GM06990 (cell line): ENCODE data around the gene TLCD2.

Experiments
- DNase-seq: peaks from one replicate; pipeline ENCODE4 v3.0.0-alpha.2; 2011; ENCODE audit not compliant: insufficient read length; ENCODE audit errors: extremely low read depth
- H3K27me3 ChIP-seq: replicated peaks from 2 replicates; pipeline ENCODE4 v1.6.0; 2011; ENCODE audit warnings: low read length; ENCODE audit not compliant: control insufficient read depth, insufficient read depth
- H3K36me3 ChIP-seq: 2 replicates; pipeline ENCODE4 v1.5.1; 2011; ENCODE audit warnings: low read length; ENCODE audit not compliant: control insufficient read depth, insufficient read depth
- H3K4me3 ChIP-seq: replicated peaks from 2 replicates; pipeline ENCODE4 v1.5.1; 2011; ENCODE audit warnings: low read depth, mild to moderate bottlenecking, control low read depth, low read length
- TF ChIP-seq, protein P1 (sequence below): IDR thresholded peaks from 2 replicates; pipeline ENCODE4 v1.5.1; 2011; ENCODE audit warnings: low read length, control low read depth, mild to moderate bottlenecking, inconsistent platforms; ENCODE audit not compliant: insufficient read depth, poor library complexity, severe bottlenecking

Gene TLCD2

DNA sequence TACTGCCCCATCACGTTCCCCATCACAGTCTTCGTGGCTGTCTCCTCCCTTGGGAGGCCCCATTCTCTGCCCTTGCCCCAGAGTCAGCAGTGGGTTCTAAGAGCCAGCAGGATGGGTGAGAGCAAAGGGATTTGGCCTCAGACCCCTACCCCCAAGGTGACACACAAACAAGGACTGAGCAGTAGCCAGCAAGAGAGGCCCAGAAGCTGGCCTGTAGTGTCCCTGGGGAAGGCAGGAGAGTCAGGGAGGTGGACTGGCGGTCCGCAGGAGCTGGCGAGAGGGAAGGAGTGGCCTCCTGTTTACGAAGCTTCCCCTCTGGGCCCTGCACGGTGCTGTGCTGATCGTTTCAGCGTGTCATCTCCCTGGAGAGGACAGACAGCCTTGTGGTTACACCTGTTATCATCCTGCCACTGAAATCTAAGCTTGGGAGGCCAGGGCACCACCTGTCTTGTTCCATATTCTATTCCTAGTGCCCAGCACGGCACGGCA is 22.7 kb upstream of the TLCD2 start:
- TF ChIP-seq, protein P1, sequence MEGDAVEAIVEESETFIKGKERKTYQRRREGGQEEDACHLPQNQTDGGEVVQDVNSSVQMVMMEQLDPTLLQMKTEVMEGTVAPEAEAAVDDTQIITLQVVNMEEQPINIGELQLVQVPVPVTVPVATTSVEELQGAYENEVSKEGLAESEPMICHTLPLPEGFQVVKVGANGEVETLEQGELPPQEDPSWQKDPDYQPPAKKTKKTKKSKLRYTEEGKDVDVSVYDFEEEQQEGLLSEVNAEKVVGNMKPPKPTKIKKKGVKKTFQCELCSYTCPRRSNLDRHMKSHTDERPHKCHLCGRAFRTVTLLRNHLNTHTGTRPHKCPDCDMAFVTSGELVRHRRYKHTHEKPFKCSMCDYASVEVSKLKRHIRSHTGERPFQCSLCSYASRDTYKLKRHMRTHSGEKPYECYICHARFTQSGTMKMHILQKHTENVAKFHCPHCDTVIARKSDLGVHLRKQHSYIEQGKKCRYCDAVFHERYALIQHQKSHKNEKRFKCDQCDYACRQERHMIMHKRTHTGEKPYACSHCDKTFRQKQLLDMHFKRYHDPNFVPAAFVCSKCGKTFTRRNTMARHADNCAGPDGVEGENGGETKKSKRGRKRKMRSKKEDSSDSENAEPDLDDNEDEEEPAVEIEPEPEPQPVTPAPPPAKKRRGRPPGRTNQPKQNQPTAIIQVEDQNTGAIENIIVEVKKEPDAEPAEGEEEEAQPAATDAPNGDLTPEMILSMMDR, result no peak
- no peak for DNase-seq
- no peak overlapping the region for H3K4me3 ChIP-seq
- H3K27me3 ChIP-seq, result no peaks in the 10 kb centered on the region
- peaks cover 11% of the 10 kb centered on the region for H3K36me3 ChIP-seq

DNA sequence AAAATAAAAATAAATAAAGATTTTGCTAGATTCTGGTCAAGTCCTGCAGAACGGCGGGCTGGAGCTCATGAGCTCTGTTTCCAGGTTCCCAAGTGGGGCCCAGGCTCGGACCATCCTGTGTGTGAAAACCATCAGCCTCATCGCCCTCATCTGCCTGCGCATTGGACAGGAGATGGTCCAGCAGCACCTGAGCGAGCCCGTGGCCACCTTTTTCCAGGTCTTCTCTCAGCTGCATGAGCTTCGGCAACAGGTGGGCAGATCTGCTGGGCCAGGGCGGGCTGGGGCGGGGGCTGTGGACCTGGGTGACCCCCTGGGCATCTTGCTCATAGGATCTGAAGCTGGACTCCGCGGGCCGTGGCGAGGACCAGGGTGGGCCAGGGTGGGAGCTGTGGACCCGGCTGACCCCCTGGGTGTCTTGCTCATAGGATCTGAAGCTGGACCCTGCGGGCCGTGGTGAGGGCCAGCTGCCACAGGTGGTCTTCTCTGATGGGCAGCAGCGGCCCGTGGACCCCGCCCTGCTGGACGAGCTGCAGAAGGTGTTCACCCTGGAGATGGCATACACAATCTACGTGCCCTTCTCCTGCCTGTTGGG is 22.2 kb upstream of the TLCD2 start:
- Histone ChIP-seq H3K4me3 (no peak overlapping the region), H3K36me3 (peaks cover 10% of the 10 kb centered on the region), H3K27me3 (no peaks in the 10 kb centered on the region)
- TF ChIP-seq, protein P1, result no peak
- DNase-seq, result no peak

DNA sequence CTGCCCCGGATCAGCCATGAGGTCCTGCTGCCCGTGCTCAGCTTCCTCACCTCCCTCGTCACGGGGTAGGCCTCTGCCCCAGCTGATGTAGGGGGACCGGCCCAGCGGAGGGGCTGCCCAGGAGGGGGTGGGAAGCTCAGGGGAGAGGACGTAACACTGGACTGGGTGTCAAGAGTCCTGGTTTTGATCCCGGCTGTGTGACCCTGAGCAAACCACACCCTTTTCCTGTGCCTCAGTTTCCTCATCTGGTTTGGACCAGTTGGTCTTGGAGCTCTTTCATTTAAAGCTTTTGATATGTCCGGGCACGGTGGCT is 21.0 kb upstream of the TLCD2 start:
- DNase-seq, result no peak
- TF ChIP-seq, protein P1, result no peak
- Histone ChIP-seq H3K4me3 (no peak overlapping the region), H3K36me3 (peaks cover 15% of the 10 kb centered on the region), H3K27me3 (no peaks in the 10 kb centered on the region)

DNA sequence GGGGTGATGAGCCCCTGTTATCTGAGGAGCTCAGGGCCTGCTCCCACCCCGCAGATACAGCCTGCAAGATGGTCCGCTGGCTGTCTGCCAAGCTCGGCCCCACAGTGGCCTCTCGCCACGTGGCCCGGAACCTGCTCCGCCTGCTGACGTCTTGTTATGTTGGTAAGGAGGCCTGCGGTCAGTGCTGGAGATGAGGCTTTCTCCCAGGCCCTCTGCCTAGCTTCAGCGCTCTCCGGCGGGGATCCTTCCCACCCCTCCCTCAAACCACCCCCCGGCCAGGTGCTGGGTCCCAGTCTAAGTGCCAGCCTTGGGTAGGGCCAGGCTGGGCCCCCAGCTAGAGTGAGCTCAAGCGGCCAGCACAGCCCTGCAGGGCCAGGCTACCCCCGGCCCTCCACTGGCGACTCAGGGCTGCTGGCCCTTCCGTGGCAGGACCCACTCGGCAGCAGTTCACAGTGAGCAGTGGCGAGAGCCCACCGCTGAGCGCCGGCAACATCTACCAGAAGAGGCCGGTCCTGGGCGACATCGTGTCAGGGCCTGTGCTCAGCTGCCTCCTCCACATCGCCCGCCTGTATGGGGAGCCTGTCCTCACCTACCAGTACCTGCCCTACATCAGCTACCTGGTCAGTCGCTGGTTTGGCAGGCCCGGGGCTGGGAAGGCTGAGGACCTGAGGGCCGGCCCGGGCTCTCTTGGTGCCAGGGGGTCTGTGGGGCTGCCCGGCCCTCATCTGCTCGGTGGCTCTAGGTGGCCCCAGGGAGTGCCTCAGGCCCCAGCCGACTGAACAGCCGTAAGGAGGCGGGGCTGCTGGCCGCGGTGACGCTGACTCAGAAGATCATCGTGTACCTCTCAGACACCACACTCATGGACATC is 20.4 kb upstream of the TLCD2 start:
- H3K36me3 ChIP-seq, result peaks cover 15% of the 10 kb centered on the region
- TF ChIP-seq, protein P1, result no peak
- no peak for DNase-seq
- H3K27me3 ChIP-seq, result no peaks in the 10 kb centered on the region
- no peak overlapping the region for H3K4me3 ChIP-seq

DNA sequence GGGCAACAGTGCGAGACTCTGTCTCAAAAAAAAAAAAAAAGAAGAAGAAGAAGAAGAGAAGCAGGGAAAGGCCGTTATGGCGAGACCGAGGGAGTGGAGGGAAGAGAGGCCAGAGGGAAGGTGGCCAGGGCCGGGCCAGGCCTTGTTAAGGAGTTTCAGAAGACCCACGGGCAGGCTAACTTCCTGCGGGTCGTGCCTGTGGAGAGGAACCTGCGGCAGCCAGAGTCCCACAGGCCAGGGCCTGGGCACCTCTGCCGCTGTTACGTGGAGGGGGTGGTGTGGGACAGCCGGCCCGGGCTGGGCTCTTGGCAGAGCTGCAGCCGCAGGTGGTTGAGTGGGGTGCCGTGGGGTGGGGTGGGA is 19.8 kb upstream of the TLCD2 start:
- H3K36me3 ChIP-seq, result peaks cover 15% of the 10 kb centered on the region
- no peaks in the 10 kb centered on the region for H3K27me3 ChIP-seq
- DNase-seq, result no peak
- TF ChIP-seq, protein P1, result no peak
- H3K4me3 ChIP-seq, result no peak overlapping the region
